HCT116 (cell line): ENCODE data around the gene KRT17. TPM values are rescaled to one million over a fixed set of nuclear protein-coding genes. Genes with fewer than 3 reads are reported as not detected.
A peak's percentile ranks its signal among the peaks of the same experiment; 100 is the strongest.

Source experiments
- ATAC-seq: fragments of 200-7000 bp; cut with Tn5 transposase; 2 replicates; pipeline ENCODE4 v1.9.1; 2020; ENCODE audit warnings: mild to moderate bottlenecking, moderate library complexity
- BruUV-seq: library from RNA; stranded (reverse); fragments of 400-500 nt; replicated peaks from 2 replicates; lab custom pipeline; 2021; lab: Mats Ljungman, UMichigan
- CTCF ChIA-PET: fragments of 300-600 bp; sonication (Branson Sonifier 250); formaldehyde crosslinking; loops from one replicate; lab custom pipeline; 2021; ENCODE audit warnings: antibody characterized with exemption; lab: Charles Lee
- POLR2A ChIA-PET: fragments of 300-600, 350-600 bp; sonication (Branson Sonifier 250); formaldehyde crosslinking; loops from one replicate; lab custom pipeline; 2021; ENCODE audit warnings: antibody characterized with exemption; lab: Charles Lee
- RAD21 ChIA-PET, 2 experiments: fragments of 300-600 bp; sonication (Branson Sonifier 250); formaldehyde crosslinking; loops; one replicate each; lab custom pipeline; 2023; ENCODE audit warnings: low total read pairs in 2 of 2; ENCODE audit not compliant: uncharacterized antibody in 2 of 2, unreplicated experiment in 2 of 2, low non-redundant PET in 1 of 2; lab: Charles Lee
- DNase-seq: peaks from one replicate; pipeline ENCODE4 v3.0.0-alpha.2; 2010; ENCODE audit warnings: low read depth, low spot score
- H2AFZ ChIP-seq: fragments of 200-600 bp; shearing (Covaris generic), sonication (generic); 2 replicates; pipeline ENCODE4 v1.6.1; 2017; ENCODE audit warnings: low read depth, mixed run types, mixed read lengths, antibody characterized with exemption, low read length; ENCODE audit not compliant: poor library complexity, severe bottlenecking
- H3K27ac ChIP-seq: 2 replicates; pipeline ENCODE4 v1.5.1; 2012; ENCODE audit warnings: low read depth, low read length
- H3K27me3 ChIP-seq: fragments of 200-600 bp; sonication (generic); 2 replicates; pipeline ENCODE4 v1.6.1; 2016; ENCODE audit warnings: mixed run types, low read length, mixed read lengths; ENCODE audit not compliant: insufficient read depth
- H3K36me3 ChIP-seq, 2 experiments: fragments of 200-500 bp in 1 of 2; fragments of 200-600 bp in 1 of 2; sonication (Bioruptor generic) in 1 of 2; sonication (generic) in 1 of 2; 2 replicates each; pipeline versions ENCODE4 v1.5.1 to v1.6.1; 2014 to 2016; ENCODE audit warnings: low read length in 2 of 2, inconsistent platforms in 1 of 2, mixed read lengths in 1 of 2, mixed run types in 1 of 2; ENCODE audit not compliant: insufficient read depth in 2 of 2, control insufficient read depth in 1 of 2
- H3K4me1 ChIP-seq, 2 experiments: fragments of 200-600 bp in 1 of 2; sonication (generic) in 1 of 2; 2 replicates each; pipeline versions ENCODE4 v1.5.1 to v1.6.1; 2012 to 2017; ENCODE audit warnings: low read length in 2 of 2, inconsistent platforms in 1 of 2, mild to moderate bottlenecking in 1 of 2, mixed read lengths in 1 of 2, mixed run types in 1 of 2, moderate library complexity in 1 of 2; ENCODE audit not compliant: insufficient read depth in 2 of 2, control insufficient read depth in 1 of 2
- H3K4me2 ChIP-seq: fragments of 200-600 bp; sonication (generic); 2 replicates; pipeline ENCODE4 v1.6.1; 2017; ENCODE audit warnings: mixed run types, low read length, mixed read lengths
- H3K4me3 ChIP-seq, 2 experiments: fragments of 200-600 bp in 1 of 2; sonication (generic) in 1 of 2; replicated peaks in 1 of 2; 2 replicates each; pipeline ENCODE4 v1.5.1; 2011 to 2016; ENCODE audit warnings: low read length in 2 of 2, control low read depth in 1 of 2, low read depth in 1 of 2, mild to moderate bottlenecking in 1 of 2, mixed read lengths in 1 of 2, mixed run types in 1 of 2
- H3K79me2 ChIP-seq: fragments of 200-600 bp; sonication (generic); 2 replicates; pipeline ENCODE4 v1.6.1; 2017; ENCODE audit warnings: mild to moderate bottlenecking, mixed run types, low read length, moderate library complexity, mixed read lengths; ENCODE audit not compliant: insufficient read depth
- H3K9ac ChIP-seq: fragments of 200-600 bp; sonication (generic); 2 replicates; pipeline ENCODE4 v1.6.1; 2016; ENCODE audit warnings: low read length, mixed read lengths
- H3K9me2 ChIP-seq: fragments of 200-600 bp; sonication (generic), shearing (Covaris generic); 2 replicates; pipeline ENCODE4 v1.6.1; 2017; ENCODE audit warnings: mixed run types, mild to moderate bottlenecking, moderate library complexity; ENCODE audit not compliant: insufficient read depth
- H3K9me3 ChIP-seq, 2 experiments: fragments of 200-500 bp in 1 of 2; fragments of 200-600 bp in 1 of 2; sonication (Bioruptor generic) in 1 of 2; sonication (generic) in 1 of 2; 2 replicates each; pipeline ENCODE4 v1.6.1; 2014 to 2017; ENCODE audit warnings: low read length in 2 of 2, mixed read lengths in 2 of 2, inconsistent platforms in 1 of 2, low read depth in 1 of 2, mild to moderate bottlenecking in 1 of 2, mixed run types in 1 of 2, moderate library complexity in 1 of 2; ENCODE audit not compliant: control insufficient read depth in 1 of 2, insufficient read depth in 1 of 2
- H4K20me1 ChIP-seq: fragments of 200-600 bp; sonication (generic), shearing (Covaris generic); 2 replicates; pipeline ENCODE4 v1.6.1; 2017; ENCODE audit warnings: mixed run types, mild to moderate bottlenecking, moderate library complexity; ENCODE audit not compliant: insufficient read depth
- CBX3 ChIP-seq: IDR thresholded peaks from 2 replicates; pipeline ENCODE4 v1.6.1; 2012; ENCODE audit warnings: low read depth
- CEBPB ChIP-seq: IDR thresholded peaks from 2 replicates; pipeline ENCODE4 v1.6.1; 2012; ENCODE audit warnings: low read depth
- CTCF ChIP-seq, 3 experiments: fragments of 200-600 bp in 1 of 3; sonication (generic) in 1 of 3; IDR thresholded peaks in 2 of 3; conservative IDR thresholded peaks in 1 of 3; 2 replicates each; pipeline ENCODE4 v1.5.1; 2012 to 2017; ENCODE audit warnings: low read depth in 2 of 3, low read length in 2 of 3, antibody characterized with exemption in 1 of 3, borderline replicate concordance in 1 of 3, control low read depth in 1 of 3, mild to moderate bottlenecking in 1 of 3, mixed read lengths in 1 of 3, mixed run types in 1 of 3, moderate library complexity in 1 of 3; ENCODE audit not compliant: insufficient read depth in 1 of 3
- EGR1 ChIP-seq: IDR thresholded peaks from 2 replicates; pipeline ENCODE4 v1.6.1; 2012; ENCODE audit warnings: low read depth
- EZH2 ChIP-seq: fragments of 200-600 bp; sonication (generic); IDR thresholded peaks from 2 replicates; pipeline ENCODE4 v1.6.1; 2017; ENCODE audit warnings: antibody characterized with exemption, mixed run types
- EZH2phosphoT487 ChIP-seq: fragments of 200-600 bp; IDR thresholded peaks from 2 replicates; pipeline ENCODE4 v1.6.1; 2018; ENCODE audit warnings: antibody characterized with exemption, borderline replicate concordance
- FOSL1 ChIP-seq: IDR thresholded peaks from 2 replicates; pipeline ENCODE4 v1.6.1; 2012; ENCODE audit warnings: low read depth
- JUND ChIP-seq: IDR thresholded peaks from 2 replicates; pipeline ENCODE4 v1.6.1; 2012
- MAX ChIP-seq: IDR thresholded peaks from 2 replicates; pipeline ENCODE4 v1.6.1; 2012
- POLR2A ChIP-seq: IDR thresholded peaks from 2 replicates; pipeline ENCODE4 v1.7.0; 2011; ENCODE audit warnings: borderline replicate concordance; ENCODE audit not compliant: insufficient read depth, insufficient read length; ENCODE audit errors: extremely low read depth
- POLR2AphosphoS5 ChIP-seq: IDR thresholded peaks from 2 replicates; pipeline ENCODE4 v1.6.1; 2011; ENCODE audit warnings: mild to moderate bottlenecking, low read depth, low read length, moderate library complexity
- RAD21 ChIP-seq: IDR thresholded peaks from 2 replicates; pipeline ENCODE4 v1.6.1; 2012; ENCODE audit warnings: low read depth, mild to moderate bottlenecking
- REST ChIP-seq: IDR thresholded peaks from 2 replicates; pipeline ENCODE4 v1.6.1; 2012; ENCODE audit warnings: low read depth
- SIN3A ChIP-seq: IDR thresholded peaks from 2 replicates; pipeline ENCODE4 v1.6.1; 2012; ENCODE audit warnings: low read depth
- SP1 ChIP-seq: IDR thresholded peaks from 2 replicates; pipeline ENCODE4 v1.6.1; 2012; ENCODE audit warnings: low read depth
- SRF ChIP-seq: IDR thresholded peaks from 2 replicates; pipeline ENCODE4 v1.6.1; 2012; ENCODE audit warnings: low read depth
- TCF7L2 ChIP-seq: IDR thresholded peaks from 2 replicates; pipeline ENCODE4 v1.7.0; 2011; ENCODE audit warnings: borderline replicate concordance, inconsistent platforms; ENCODE audit not compliant: insufficient read depth, insufficient read length; ENCODE audit errors: extremely low read depth
- YY1 ChIP-seq: IDR thresholded peaks from 2 replicates; pipeline ENCODE4 v1.6.1; 2011; ENCODE audit warnings: low read length, low read depth, moderate library complexity, mild to moderate bottlenecking; ENCODE audit not compliant: insufficient replicate concordance; ENCODE audit errors: extremely low read depth
- ZNF274 ChIP-seq: fragments of 200-500 bp; sonication (Bioruptor generic); IDR thresholded peaks from 2 replicates; pipeline ENCODE4 v1.6.1; 2014; ENCODE audit warnings: mild to moderate bottlenecking, low read depth, low read length, inconsistent platforms
- intact Hi-C: fragments of 100-400 bp; cut with micrococcal nuclease; formaldehyde crosslinking; loops from 2 replicates; pipeline ENCODE4 v1.10.0; 2022
- total RNA-seq: library from RNA; stranded (reverse); gene quantifications from one replicate; pipeline ENCODE4 v1.2.1, GENCODE V29; 2021; ENCODE audit not compliant: unreplicated experiment

Gene KRT17
- total RNA-seq, 1 experiment from 2014 or later = not detected

- TF ChIP-seq CEBPB (no peak), SP1 (no peak), SRF (no peak), EZH2 (no peak)
Measured at GRCh38 chr17:41650794-41651624, 26.6 kb upstream of the KRT17 start (continued).

- peaks cover 44 to 91% of the 10 kb centered on the region in 2 experiments for H3K4me1 ChIP-seq
- intact Hi-C loops = loop anchor here (5.0 to 10.0 kb wide), 5 partner anchors 58 to 1028 kb away; no protein-coding TSS in a partner anchor
- no peaks in the 10 kb centered on the region for H4K20me1 ChIP-seq
- H3K9me2 ChIP-seq = no peaks in the 10 kb centered on the region
- H3K9ac ChIP-seq = 0 out of 2 replicates have a peak overlapping the region, but pooled peaks have one; percentile 67
- RAD21 ChIA-PET = interaction anchor here (1.5 to 2.7 kb wide), 3 partner anchors 12 to 101 kb away, joined by 4 to 28 read pairs (median 9); no protein-coding TSS in a partner anchor
- no peaks in the 10 kb centered on the region for H3K36me3 ChIP-seq
- no peaks in the 10 kb centered on the region for H3K27me3 ChIP-seq
- H3K4me2 ChIP-seq = no peak overlapping the region
- no peak overlapping the region for H2AFZ ChIP-seq
- CTCF ChIA-PET = interaction anchor here (2.8 to 11.1 kb wide), 3 partner anchors 8 to 100 kb away, joined by 7 to 217 read pairs (median 142); no protein-coding TSS in a partner anchor
- no peak for ATAC-seq
- no peak for DNase-seq
- H3K27ac ChIP-seq = peak overlapping the region; percentile 61; the same call in 1 of the 2 replicates
- no peak overlapping the region for H3K4me3 ChIP-seq
- H3K79me2 ChIP-seq = no peaks in the 10 kb centered on the region
- POLR2A ChIA-PET = interaction anchor here (1.2 kb wide), 1 partner anchor 124 kb away, joined by 6 read pairs; no protein-coding TSS in a partner anchor
- no peaks in the 10 kb centered on the region for H3K9me3 ChIP-seq
- no TSS peak for BruUV-seq
- TF ChIP-seq MAX (no peak), SRF (no peak), CBX3 (no peak), ZNF274 (no peak), YY1 (no peak), RAD21 (no peak), POLR2A (no peak), CTCF (IDR thresholded peaks at IDR 0.05 in 2 of 3, conservative IDR thresholded peaks at IDR 0.05 in 1 of 3; ENCODE audit: borderline replicate concordance in 1 of 3, insufficient read depth in 1 of 3, low read depth in 2 of 3, low read length in 2 of 3) (no peak), FOSL1 (no peak), EZH2phosphoT487 (no peak), TCF7L2 (no peak), SIN3A (no peak), JUND (no peak), POLR2AphosphoS5 (no peak), REST (no peak), EGR1 (no peak), CEBPB (no peak)
Measured at GRCh38 chr17:41649923-41650519, 25.6 kb upstream of the KRT17 start.
